ENCODE data around the gene SORCS3. TPM values are rescaled to one million over a fixed set of nuclear protein-coding genes. Genes with fewer than 3 reads are reported as not detected.

Gene SORCS3
- total RNA-seq, 1 experiment from 2014 or later: 0.94 TPM

- TF ChIP-seq STAT6 (CRISPR knock-in tag; conservative IDR thresholded peaks at IDR 0.05; ENCODE audit: low read depth) (no peak), SP1 (CRISPR knock-in tag; conservative IDR thresholded peaks at IDR 0.05) (no peak), JAZF1 (CRISPR knock-in tag; IDR thresholded peaks at IDR 0.05) (no peak), CREM (CRISPR knock-in tag; IDR thresholded peaks at IDR 0.05) (no peak), CBFB (CRISPR knock-in tag; IDR thresholded peaks at IDR 0.05; ENCODE audit: low read depth) (no peak), FOXJ3 (CRISPR knock-in tag; IDR thresholded peaks at IDR 0.05; ENCODE audit: borderline replicate concordance) (no peak), ESRRA (CRISPR knock-in tag; IDR thresholded peaks at IDR 0.05; ENCODE audit: borderline replicate concordance) (no peak), USF2 (CRISPR knock-in tag; IDR thresholded peaks at IDR 0.05) (no peak), TEAD4 (CRISPR knock-in tag; IDR thresholded peaks at IDR 0.05) (no peak)
These were observed 193.5 kb downstream of the SORCS3 start (continued) for GRCh38 chr10:104834580-104834979.

DNA sequence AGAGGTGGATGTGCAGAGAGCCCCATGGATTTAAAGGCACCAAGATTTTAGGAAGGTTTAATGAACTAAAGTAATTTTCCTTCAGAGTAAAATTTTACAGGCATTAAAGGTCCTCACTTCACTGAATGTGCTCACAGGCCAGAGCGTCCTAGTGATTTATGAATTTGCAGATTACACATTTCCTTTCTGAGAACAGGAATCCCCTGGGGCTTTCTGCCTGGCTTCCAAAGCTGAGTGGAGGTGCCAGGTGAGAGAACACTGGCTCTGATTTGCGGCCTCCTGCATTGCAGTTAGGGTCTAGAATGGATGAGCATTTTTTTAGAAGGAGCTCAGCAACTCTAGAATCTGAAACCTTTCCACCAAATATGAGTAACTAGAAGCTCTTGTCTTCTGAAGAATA, 194.3 kb downstream of the SORCS3 start:
- H3K27ac Mint-ChIP-seq: no peak overlapping the region
- no peaks in the 10 kb centered on the region for H3K9me3 Mint-ChIP-seq
- no peak for DNase-seq (ENCODE audit: low spot score)
- peaks cover 11% of the 10 kb centered on the region; the same call in 1 of the 2 replicates for H3K4me1 Mint-ChIP-seq
- no peaks in the 10 kb centered on the region for H3K36me3 Mint-ChIP-seq
- H3K4me3 Mint-ChIP-seq: no peak overlapping the region
- TF ChIP-seq, protein P1, sequence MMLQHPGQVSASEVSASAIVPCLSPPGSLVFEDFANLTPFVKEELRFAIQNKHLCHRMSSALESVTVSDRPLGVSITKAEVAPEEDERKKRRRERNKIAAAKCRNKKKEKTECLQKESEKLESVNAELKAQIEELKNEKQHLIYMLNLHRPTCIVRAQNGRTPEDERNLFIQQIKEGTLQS (CRISPR knock-in tag; conservative IDR thresholded peaks at IDR 0.05): no peak
- TF ChIP-seq FOXP4 (CRISPR knock-in tag; IDR thresholded peaks at IDR 0.05) (no peak), ZNF121 (CRISPR knock-in tag; IDR thresholded peaks at IDR 0.05) (no peak), NR2C2 (CRISPR knock-in tag; IDR thresholded peaks at IDR 0.05) (no peak), ESRRA (CRISPR knock-in tag; IDR thresholded peaks at IDR 0.05; ENCODE audit: borderline replicate concordance) (no peak), ATF2 (CRISPR knock-in tag; IDR thresholded peaks at IDR 0.05; ENCODE audit: borderline replicate concordance, low read depth) (no peak), AFF4 (CRISPR knock-in tag; IDR thresholded peaks at IDR 0.05; ENCODE audit: borderline replicate concordance) (no peak), E2F1 (CRISPR knock-in tag; IDR thresholded peaks at IDR 0.05) (no peak)
- no peaks in the 10 kb centered on the region for H3K27me3 Mint-ChIP-seq (ENCODE audit: low read depth)
- no peak for ATAC-seq
- ChIA-PET CTCF (no interaction called here), POLR2A (no interaction called here)

Measured in WTC11 (cell line).